Endothelial cell of umbilical vein (primary cell): ENCODE results near the gene EIF3I. TPM values are rescaled to one million over a fixed set of nuclear protein-coding genes. Genes with fewer than 3 reads are reported as not detected.

Experiments
- BruUV-seq: library from RNA; stranded (reverse); fragments of 400-500 nt; replicated peaks from 2 replicates; lab custom pipeline; 2021; lab: Mats Ljungman, UMichigan
- CTCF ChIA-PET: fragments of 300-600, 350-600 bp; sonication (Branson Sonifier 250); formaldehyde crosslinking; loops from one replicate; lab custom pipeline; 2021; ENCODE audit warnings: antibody characterized with exemption, inconsistent platforms; lab: Charles Lee
- POLR2A ChIA-PET: fragments of 300-600, 350-600 bp; sonication (Branson Sonifier 250); formaldehyde crosslinking; loops from one replicate; lab custom pipeline; 2021; ENCODE audit warnings: antibody characterized with exemption, inconsistent platforms; lab: Charles Lee
- DNase-seq: peaks from one replicate; pipeline ENCODE4 v3.0.0-alpha.2; 2011; ENCODE audit warnings: low read depth, low spot score
- FAIRE-seq: peaks from 2 replicates; lab custom pipeline; 2011; peaks lifted over from hg19 to GRCh38; lab: Jason Lieb, UNC
- H2AFZ ChIP-seq: 2 replicates; pipeline ENCODE4 v1.6.0; 2012; ENCODE audit warnings: low read depth, low read length, control low read depth, inconsistent platforms
- H3K27ac ChIP-seq: 2 replicates; pipeline ENCODE4 v1.5.1; 2011; ENCODE audit warnings: low read depth, mild to moderate bottlenecking, control low read depth, low read length, moderate library complexity; ENCODE audit not compliant: insufficient read depth
- H3K27me3 ChIP-seq, 2 experiments: 2 replicates each; pipeline versions ENCODE4 v1.6.0 to v1.6.1; 2011; ENCODE audit warnings: low read length in 2 of 2, mixed read lengths in 1 of 2; ENCODE audit not compliant: control insufficient read depth in 2 of 2, insufficient read depth in 2 of 2
- H3K36me3 ChIP-seq, 2 experiments: 2 replicates in 1 of 2; 3 replicates in 1 of 2; pipeline ENCODE4 v1.5.1; 2011; ENCODE audit warnings: low read length in 2 of 2, mild to moderate bottlenecking in 1 of 2, moderate library complexity in 1 of 2; ENCODE audit not compliant: control insufficient read depth in 2 of 2, insufficient read depth in 2 of 2; ENCODE audit errors: extremely low read depth in 1 of 2
- H3K4me1 ChIP-seq: 3 replicates; pipeline ENCODE4 v1.5.1; 2011; ENCODE audit warnings: mild to moderate bottlenecking, low read length; ENCODE audit not compliant: control insufficient read depth, insufficient read depth; ENCODE audit errors: extremely low read depth
- H3K4me2 ChIP-seq: 2 replicates; pipeline ENCODE4 v1.6.1; 2011; ENCODE audit warnings: low read length, control low read depth, mixed read lengths; ENCODE audit not compliant: insufficient read depth
- H3K4me3 ChIP-seq, 3 experiments: fragments of 200-600 bp in 1 of 3; sonication (generic), shearing (Covaris generic) in 1 of 3; replicated peaks in 1 of 3; 2 replicates each; pipeline ENCODE4 v1.5.1; 2011 to 2016; ENCODE audit warnings: control low read depth in 3 of 3, low read length in 3 of 3, mild to moderate bottlenecking in 2 of 3, inconsistent platforms in 1 of 3, low read depth in 1 of 3, moderate library complexity in 1 of 3; ENCODE audit not compliant: insufficient read depth in 1 of 3
- H3K79me2 ChIP-seq: 2 replicates; pipeline ENCODE4 v1.6.0; 2012; ENCODE audit warnings: low read length, inconsistent platforms; ENCODE audit not compliant: control insufficient read depth, insufficient read depth
- H3K9ac ChIP-seq: replicated peaks from 2 replicates; pipeline ENCODE3; 2011; ENCODE audit warnings: low read length, control low read depth; ENCODE audit not compliant: insufficient read depth; ENCODE audit errors: extremely low read depth
- H3K9me1 ChIP-seq: replicated peaks from 3 replicates; pipeline ENCODE4 v1.6.0; 2011; ENCODE audit warnings: mild to moderate bottlenecking, low read length; ENCODE audit not compliant: control insufficient read depth, insufficient read depth; ENCODE audit errors: extremely low read depth
- H3K9me3 ChIP-seq: replicated peaks from 2 replicates; pipeline ENCODE4 v1.5.1; 2012; ENCODE audit warnings: low read length, inconsistent platforms; ENCODE audit not compliant: control insufficient read depth, insufficient read depth
- H4K20me1 ChIP-seq: replicated peaks from 2 replicates; pipeline ENCODE3; 2011; ENCODE audit warnings: mild to moderate bottlenecking, low read length; ENCODE audit not compliant: control insufficient read depth, insufficient read depth; ENCODE audit errors: extremely low read depth
- GATA2 ChIP-seq: IDR thresholded peaks from 2 replicates; pipeline ENCODE4 v1.7.0; 2011; ENCODE audit warnings: low read depth, mild to moderate bottlenecking, moderate library complexity, mixed read lengths, low read length; ENCODE audit not compliant: insufficient read length, insufficient read depth
- JUN ChIP-seq: IDR thresholded peaks from 2 replicates; pipeline ENCODE4 v1.6.1; 2011; ENCODE audit warnings: borderline replicate concordance, low read depth; ENCODE audit not compliant: insufficient read length, insufficient read depth
- MYC ChIP-seq: IDR thresholded peaks from one replicate; pipeline ENCODE4 v1.6.1; 2011; ENCODE audit warnings: mild to moderate bottlenecking, low read depth, low read length
- POLR2AphosphoS5 ChIP-seq: IDR thresholded peaks from 2 replicates; pipeline ENCODE4 v1.6.1; 2012; ENCODE audit warnings: low read depth, mild to moderate bottlenecking, control low read depth, low read length, moderate library complexity; ENCODE audit not compliant: insufficient read depth
- dilution Hi-C: fragments of 300-500 bp; cut with MboI; formaldehyde crosslinking; loops from one replicate; pipeline ENCODE4 v1.15.0; 2019; ENCODE audit warnings: low sequenced_read_pairs; ENCODE audit not compliant: extremely low pct_ligation_motif_present
- intact Hi-C: fragments of 100-400 bp; cut with micrococcal nuclease; formaldehyde crosslinking; loops from one replicate; pipeline ENCODE4 v1.10.0; 2022
- polyA plus RNA-seq, 4 experiments: library from polyadenylated mRNA; depleted of rRNA in 3 of 4; stranded (reverse) in 3 of 4; unstranded in 1 of 4; fragments of >200 nt; gene quantifications; 2 replicates each; pipeline versions ENCODE4 v1.2.1 to v1.2.3, GENCODE V29; 2011 to 2012; ENCODE audit warnings: missing spikeins in 1 of 4
- total RNA-seq: library from RNA; stranded (reverse); gene quantifications from 2 replicates; pipeline ENCODE4 v1.2.3, GENCODE V29; 2021
- TF ChIP-seq, protein P1 (sequence below): IDR thresholded peaks from 2 replicates; pipeline ENCODE4 v1.6.1; 2011; ENCODE audit not compliant: insufficient read depth, insufficient read length

Gene EIF3I
- total and polyA plus RNA-seq, 2 donors (not counting 3 experiments of a cell fraction or from before 2014, with no cell fraction given): 186 to 331 TPM

DNA sequence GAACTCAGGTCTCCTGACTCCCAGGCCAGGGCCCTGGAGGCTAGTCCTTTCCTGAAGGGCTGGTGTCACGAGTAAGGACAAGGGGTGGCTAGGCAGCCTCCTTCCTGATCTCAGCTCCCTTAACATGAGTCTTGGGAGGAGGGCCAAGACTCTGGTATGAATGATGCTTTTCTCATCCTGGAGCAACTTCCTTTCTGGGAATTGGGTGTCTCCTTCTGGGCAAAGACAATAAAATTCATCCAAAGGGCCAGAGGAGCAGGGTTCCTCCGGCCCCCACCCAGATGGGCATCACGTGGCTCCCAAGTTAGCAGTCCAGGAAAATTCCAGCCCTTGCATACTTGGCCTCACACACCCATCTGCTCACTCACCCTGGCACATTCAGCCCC is 24.7 kb downstream of the EIF3I start, which contains the start of gene FAM167B:
Gene FAM167B (plus strand): TSS at position 335 of the 386 bp plus-strand sequence. CDS start 200 bp downstream, outside the sequence.
- DNase-seq (peak; percentile 37), FAIRE-seq (peak; percentile 66)
- Histone ChIP-seq H3K4me2 (peak within 1 kb of the TSS; percentile 5), H3K9ac (no peak within 1 kb of the TSS), H3K9me3 (no peaks in the 10 kb centered on the region), H3K27ac (peak within 1 kb of the TSS; percentile 60), H3K36me3 (no peaks in the 10 kb centered on the region), H3K4me3 (no peak within 1 kb of the TSS), H3K27me3 (no peaks in the 10 kb centered on the region), H3K9me1 (no peaks in the 10 kb centered on the region), H2AFZ (peak within 1 kb of the TSS; percentile 45), H3K4me1 (peaks cover 51% of the 10 kb centered on the region), H3K79me2 (no peaks in the 10 kb centered on the region), H4K20me1 (no peaks in the 10 kb centered on the region)
- CTCF ChIA-PET: interaction anchor here (0.9 to 6.3 kb wide), 6 partner anchors 9 to 89 kb away, joined by 3 to 73 read pairs (median 36); partner anchors contain the start of gene MARCKSL1
- dilution Hi-C loops (no loop called here), intact Hi-C loops (no loop called here)
- TF ChIP-seq, protein P1, sequence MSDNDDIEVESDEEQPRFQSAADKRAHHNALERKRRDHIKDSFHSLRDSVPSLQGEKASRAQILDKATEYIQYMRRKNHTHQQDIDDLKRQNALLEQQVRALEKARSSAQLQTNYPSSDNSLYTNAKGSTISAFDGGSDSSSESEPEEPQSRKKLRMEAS: peak; percentile 12
- no peak for TF ChIP-seq GATA2
- BruUV-seq: no TSS peak
- POLR2A ChIA-PET: interaction anchor here (2.9 kb wide), 1 partner anchor 89 kb away, joined by 16 read pairs; the partner anchor contains the start of gene MARCKSL1

DNA sequence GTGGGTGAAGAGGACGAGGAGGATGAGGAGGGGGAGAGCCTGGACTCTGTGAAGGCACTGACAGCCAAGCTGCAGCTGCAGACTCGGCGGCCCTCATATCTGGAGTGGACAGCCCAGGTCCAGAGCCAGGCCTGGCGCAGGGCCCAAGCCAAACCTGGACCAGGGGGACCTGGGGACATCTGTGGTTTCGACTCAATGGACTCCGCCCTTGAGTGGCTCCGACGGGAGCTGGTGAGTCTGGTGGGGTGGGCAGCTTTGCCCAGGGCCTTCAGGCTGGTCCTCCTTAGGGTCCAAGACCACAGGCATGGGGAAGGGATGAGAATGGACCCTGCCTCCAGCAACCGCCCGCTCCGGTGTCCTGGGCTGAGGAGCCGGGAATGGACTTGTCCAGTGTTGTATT is 25.2 kb downstream of the EIF3I start:
- no peaks in the 10 kb centered on the region for H4K20me1 ChIP-seq
- peaks cover 50% of the 10 kb centered on the region for H3K4me1 ChIP-seq
- H2AFZ ChIP-seq: peak overlapping the region; percentile 45
- no peaks in the 10 kb centered on the region for H3K27me3 ChIP-seq
- intact Hi-C loops: no loop called here
- no peak overlapping the region for H3K4me2 ChIP-seq
- ChIA-PET POLR2A (interaction anchor here (2.9 kb wide), 1 partner anchor 88 kb away, joined by 16 read pairs; the partner anchor contains the start of gene MARCKSL1), CTCF (interaction anchor here (1.2 to 6.3 kb wide), 9 partner anchors 10 to 89 kb away, joined by 3 to 73 read pairs (median 24); partner anchors contain the start of genes HDAC1 and MARCKSL1)
- H3K79me2 ChIP-seq: no peaks in the 10 kb centered on the region
- peak overlapping the region; percentile 60 for H3K27ac ChIP-seq
- no peak overlapping the region for H3K4me3 ChIP-seq
- H3K9me1 ChIP-seq: no peaks in the 10 kb centered on the region
- no peaks in the 10 kb centered on the region for H3K36me3 ChIP-seq
- no peaks in the 10 kb centered on the region for H3K9me3 ChIP-seq
- dilution Hi-C loops: no loop called here
- H3K9ac ChIP-seq: no peak overlapping the region
- FAIRE-seq: no peak
- no TSS peak for BruUV-seq
- DNase-seq: no peak
- TF ChIP-seq MYC: no peak
- TF ChIP-seq, protein P1: no peak
- TF ChIP-seq GATA2: no peak
- no peak for TF ChIP-seq POLR2AphosphoS5
- no peak for TF ChIP-seq JUN
